Measurements from ENCODE around the gene PPARG. TPM values are rescaled to one million over a fixed set of nuclear protein-coding genes. Genes with fewer than 3 reads are reported as not detected.

PPARG gene
- total RNA-seq, 1 experiment from 2014 or later, result 7.1 TPM

DNA sequence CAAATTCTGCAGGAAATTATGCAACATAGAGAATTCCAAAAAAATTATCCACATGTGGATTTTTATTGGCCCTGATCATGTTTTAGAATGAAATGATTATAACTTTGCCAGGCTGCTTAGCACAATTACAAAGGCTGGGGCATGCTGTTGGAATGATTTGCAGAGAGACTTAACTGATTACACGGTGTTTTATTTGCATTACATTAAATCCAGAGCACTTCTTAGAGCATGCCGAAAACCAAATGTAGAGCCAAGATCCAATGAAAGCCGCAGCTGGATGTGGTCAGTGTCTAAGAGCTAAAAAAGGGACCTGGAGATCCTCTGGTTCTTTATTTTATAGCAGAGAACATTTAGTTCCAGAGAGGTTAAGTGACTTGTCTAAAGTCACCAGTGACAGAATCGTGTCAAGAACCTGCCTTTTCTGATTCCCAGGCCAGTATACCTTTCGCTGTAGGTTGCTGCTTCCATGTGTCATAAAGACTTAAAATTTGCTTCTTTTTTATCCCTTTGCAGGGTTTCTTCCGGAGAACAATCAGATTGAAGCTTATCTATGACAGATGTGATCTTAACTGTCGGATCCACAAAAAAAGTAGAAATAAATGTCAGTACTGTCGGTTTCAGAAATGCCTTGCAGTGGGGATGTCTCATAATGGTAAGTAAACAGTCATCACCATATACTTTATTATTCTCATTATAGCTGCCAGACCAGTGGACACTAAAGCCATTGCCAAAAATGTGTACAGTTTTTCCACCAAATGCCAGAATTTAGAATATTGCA, 103.4 kb downstream of the PPARG start:
- Mint-ChIP-seq H3K4me1 (ENCODE audit: insufficient read depth, unreplicated experiment) (peaks cover 5% of the 10 kb centered on the region), H3K36me3 (ENCODE audit: insufficient read depth, unreplicated experiment) (peaks cover 4% of the 10 kb centered on the region), H3K27me3 (ENCODE audit: insufficient read depth, unreplicated experiment) (no peaks in the 10 kb centered on the region), H3K4me3 (ENCODE audit: unreplicated experiment) (no peak overlapping the region), H3K9me3 (ENCODE audit: unreplicated experiment) (no peaks in the 10 kb centered on the region), H3K27ac (ENCODE audit: low read depth, unreplicated experiment) (no peak overlapping the region)
- intact Hi-C loops (cut with micrococcal nuclease), result no loop called here
- BruUV-seq (replicated peaks), result no TSS peak
- ChIA-PET POLR2A (no interaction called here), CTCF (no interaction called here)
- DNase-seq (ENCODE audit: unreplicated experiment), result no peak
- TF ChIP-seq, protein P1, sequence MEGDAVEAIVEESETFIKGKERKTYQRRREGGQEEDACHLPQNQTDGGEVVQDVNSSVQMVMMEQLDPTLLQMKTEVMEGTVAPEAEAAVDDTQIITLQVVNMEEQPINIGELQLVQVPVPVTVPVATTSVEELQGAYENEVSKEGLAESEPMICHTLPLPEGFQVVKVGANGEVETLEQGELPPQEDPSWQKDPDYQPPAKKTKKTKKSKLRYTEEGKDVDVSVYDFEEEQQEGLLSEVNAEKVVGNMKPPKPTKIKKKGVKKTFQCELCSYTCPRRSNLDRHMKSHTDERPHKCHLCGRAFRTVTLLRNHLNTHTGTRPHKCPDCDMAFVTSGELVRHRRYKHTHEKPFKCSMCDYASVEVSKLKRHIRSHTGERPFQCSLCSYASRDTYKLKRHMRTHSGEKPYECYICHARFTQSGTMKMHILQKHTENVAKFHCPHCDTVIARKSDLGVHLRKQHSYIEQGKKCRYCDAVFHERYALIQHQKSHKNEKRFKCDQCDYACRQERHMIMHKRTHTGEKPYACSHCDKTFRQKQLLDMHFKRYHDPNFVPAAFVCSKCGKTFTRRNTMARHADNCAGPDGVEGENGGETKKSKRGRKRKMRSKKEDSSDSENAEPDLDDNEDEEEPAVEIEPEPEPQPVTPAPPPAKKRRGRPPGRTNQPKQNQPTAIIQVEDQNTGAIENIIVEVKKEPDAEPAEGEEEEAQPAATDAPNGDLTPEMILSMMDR (IDR thresholded peaks at IDR 0.05; ENCODE audit: unreplicated experiment), result no peak

DNA sequence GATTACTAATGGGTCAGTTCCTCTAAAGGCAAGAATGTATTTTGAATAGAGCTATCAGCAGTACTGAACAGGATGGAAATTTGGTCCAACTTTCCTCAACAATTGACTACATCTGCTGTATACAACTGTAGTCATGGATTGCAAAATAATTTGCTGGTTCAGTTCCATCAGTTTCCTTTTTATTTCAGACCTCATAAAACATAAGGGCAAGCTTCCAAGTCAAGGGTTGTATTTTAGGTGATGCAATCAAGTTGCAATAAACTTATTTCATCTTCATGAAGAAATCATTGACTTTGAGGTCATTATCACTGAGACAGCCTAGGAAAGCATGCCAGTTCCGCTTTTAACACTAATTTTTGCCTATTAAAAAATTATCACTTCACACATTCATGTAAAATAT, 105.0 kb downstream of the PPARG start:
- ChIA-PET CTCF (interaction anchor here (0.6 kb wide), 1 partner anchor 254 kb away, joined by 3 read pairs; no protein-coding TSS in a partner anchor), POLR2A (interaction anchor here (0.7 to 1.4 kb wide), 5 partner anchors 12 to 511 kb away, joined by 3 to 4 read pairs (median 3); no protein-coding TSS in a partner anchor)
- no TSS peak for BruUV-seq (replicated peaks)
- TF ChIP-seq, protein P1 (IDR thresholded peaks at IDR 0.05; ENCODE audit: unreplicated experiment), result no peak
- Mint-ChIP-seq H3K9me3 (ENCODE audit: unreplicated experiment) (no peaks in the 10 kb centered on the region), H3K36me3 (ENCODE audit: insufficient read depth, unreplicated experiment) (peaks cover 4% of the 10 kb centered on the region), H3K27ac (ENCODE audit: low read depth, unreplicated experiment) (no peak overlapping the region), H3K27me3 (ENCODE audit: insufficient read depth, unreplicated experiment) (no peaks in the 10 kb centered on the region), H3K4me3 (ENCODE audit: unreplicated experiment) (no peak overlapping the region), H3K4me1 (ENCODE audit: insufficient read depth, unreplicated experiment) (peaks cover 5% of the 10 kb centered on the region)
- peak; percentile 92 for DNase-seq (ENCODE audit: unreplicated experiment)
- intact Hi-C loops (cut with micrococcal nuclease), result no loop called here

DNA sequence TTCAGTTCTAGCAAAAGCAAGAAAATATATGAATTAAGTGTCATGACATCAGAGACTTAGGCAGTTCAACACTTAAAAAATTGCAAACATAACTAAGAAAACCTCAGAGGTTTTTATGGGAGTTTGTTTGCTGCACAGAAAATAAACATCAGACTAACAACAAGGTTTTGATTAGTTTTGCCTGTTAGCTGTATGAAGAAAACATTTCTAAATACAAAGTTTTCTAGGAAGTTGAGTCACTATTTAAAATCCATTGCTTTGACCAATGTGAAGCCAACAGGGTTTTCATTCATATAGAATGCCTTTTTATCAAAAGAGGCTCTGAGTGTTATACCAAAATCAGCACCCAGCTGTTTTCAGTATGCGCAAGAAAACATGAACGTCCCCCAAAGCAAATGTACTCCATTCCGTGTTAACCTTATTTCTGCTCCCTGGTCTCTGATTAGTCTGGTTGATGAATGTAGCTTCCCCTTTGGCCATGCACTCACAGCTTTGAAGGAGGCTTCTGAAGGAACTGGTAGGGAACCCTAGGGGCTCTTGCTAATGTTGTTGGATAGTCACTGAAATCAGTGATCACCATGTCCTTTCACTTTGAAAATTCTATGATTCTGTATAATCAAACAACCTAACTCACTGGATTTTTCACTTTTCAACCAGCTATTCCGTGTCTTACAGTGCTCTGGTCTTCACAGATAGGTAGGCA, 105.8 kb downstream of the PPARG start:
- no peak overlapping the region for H3K4me3 Mint-ChIP-seq (ENCODE audit: unreplicated experiment)
- peaks cover 5% of the 10 kb centered on the region for H3K4me1 Mint-ChIP-seq (ENCODE audit: insufficient read depth, unreplicated experiment)
- DNase-seq (ENCODE audit: unreplicated experiment), result no peak
- intact Hi-C loops (cut with micrococcal nuclease), result no loop called here
- H3K27ac Mint-ChIP-seq (ENCODE audit: low read depth, unreplicated experiment), result no peak overlapping the region
- CTCF ChIA-PET, result interaction anchor here (0.6 kb wide), 1 partner anchor 275 kb away, joined by 4 read pairs; no protein-coding TSS in a partner anchor
- POLR2A ChIA-PET, result interaction anchor here (1.0 to 1.1 kb wide), 2 partner anchors 44 to 85 kb away, joined by 3 to 4 read pairs; no protein-coding TSS in a partner anchor
- no TSS peak for BruUV-seq (replicated peaks)
- no peaks in the 10 kb centered on the region for H3K36me3 Mint-ChIP-seq (ENCODE audit: insufficient read depth, unreplicated experiment)
- no peaks in the 10 kb centered on the region for H3K9me3 Mint-ChIP-seq (ENCODE audit: unreplicated experiment)
- H3K27me3 Mint-ChIP-seq (ENCODE audit: insufficient read depth, unreplicated experiment), result no peaks in the 10 kb centered on the region
- TF ChIP-seq, protein P1 (IDR thresholded peaks at IDR 0.05; ENCODE audit: unreplicated experiment), result no peak

DNA sequence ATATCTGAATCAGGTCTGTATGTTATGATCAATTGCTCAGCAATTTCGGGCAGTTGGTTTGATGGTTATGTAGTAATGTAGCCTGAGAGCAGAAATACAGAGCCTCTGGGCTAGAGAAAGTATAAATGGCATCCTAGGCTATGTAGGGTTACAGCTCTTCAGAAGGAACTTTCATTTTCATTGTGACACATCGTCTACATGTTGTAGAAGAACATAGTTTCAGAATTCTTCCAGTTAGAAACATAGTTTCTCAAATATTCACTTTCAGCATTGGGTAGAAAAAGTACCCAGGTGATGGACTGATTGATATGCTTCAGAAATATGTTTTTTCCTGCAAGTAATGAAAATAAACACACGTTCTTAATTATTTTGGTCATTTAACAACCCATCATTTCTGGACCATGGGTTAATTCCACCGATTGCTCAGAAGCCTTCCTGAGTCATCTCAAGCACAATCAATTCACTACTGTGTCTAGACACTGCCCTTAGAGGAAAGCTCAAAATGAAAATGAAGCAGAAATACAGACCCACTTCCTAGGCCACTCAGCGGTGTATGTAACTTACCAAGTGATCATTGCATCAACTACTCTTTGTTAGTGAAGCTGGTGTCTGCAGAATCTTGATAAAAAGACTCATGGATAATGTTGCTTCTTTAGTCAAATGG, 106.6 kb downstream of the PPARG start:
- Mint-ChIP-seq H3K27me3 (ENCODE audit: insufficient read depth, unreplicated experiment) (no peaks in the 10 kb centered on the region), H3K27ac (ENCODE audit: low read depth, unreplicated experiment) (no peak overlapping the region), H3K4me3 (ENCODE audit: unreplicated experiment) (no peak overlapping the region), H3K9me3 (ENCODE audit: unreplicated experiment) (no peaks in the 10 kb centered on the region), H3K4me1 (ENCODE audit: insufficient read depth, unreplicated experiment) (peaks cover 7% of the 10 kb centered on the region), H3K36me3 (ENCODE audit: insufficient read depth, unreplicated experiment) (no peaks in the 10 kb centered on the region)
- POLR2A ChIA-PET, result no interaction called here
- TF ChIP-seq, protein P1 (IDR thresholded peaks at IDR 0.05; ENCODE audit: unreplicated experiment), result no peak
- intact Hi-C loops (cut with micrococcal nuclease), result no loop called here
- no TSS peak for BruUV-seq (replicated peaks)
- DNase-seq (ENCODE audit: unreplicated experiment), result no peak
- CTCF ChIA-PET, result interaction anchor here (0.6 kb wide), 1 partner anchor 171 kb away, joined by 4 read pairs; no protein-coding TSS in a partner anchor

Measured in MCF 10A (cell line).